Measurements from ENCODE around the gene SPEM1.

SPEM1 gene, protein sequence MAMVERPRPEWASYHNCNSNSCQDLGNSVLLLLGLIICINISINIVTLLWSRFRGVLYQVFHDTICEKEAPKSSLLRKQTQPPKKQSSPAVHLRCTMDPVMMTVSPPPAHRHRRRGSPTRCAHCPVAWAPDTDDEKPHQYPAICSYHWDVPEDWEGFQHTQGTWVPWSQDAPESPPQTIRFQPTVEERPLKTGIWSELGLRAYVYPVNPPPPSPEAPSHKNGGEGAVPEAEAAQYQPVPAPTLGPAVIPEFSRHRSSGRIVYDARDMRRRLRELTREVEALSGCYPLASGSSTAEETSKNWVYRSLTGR

DNA sequence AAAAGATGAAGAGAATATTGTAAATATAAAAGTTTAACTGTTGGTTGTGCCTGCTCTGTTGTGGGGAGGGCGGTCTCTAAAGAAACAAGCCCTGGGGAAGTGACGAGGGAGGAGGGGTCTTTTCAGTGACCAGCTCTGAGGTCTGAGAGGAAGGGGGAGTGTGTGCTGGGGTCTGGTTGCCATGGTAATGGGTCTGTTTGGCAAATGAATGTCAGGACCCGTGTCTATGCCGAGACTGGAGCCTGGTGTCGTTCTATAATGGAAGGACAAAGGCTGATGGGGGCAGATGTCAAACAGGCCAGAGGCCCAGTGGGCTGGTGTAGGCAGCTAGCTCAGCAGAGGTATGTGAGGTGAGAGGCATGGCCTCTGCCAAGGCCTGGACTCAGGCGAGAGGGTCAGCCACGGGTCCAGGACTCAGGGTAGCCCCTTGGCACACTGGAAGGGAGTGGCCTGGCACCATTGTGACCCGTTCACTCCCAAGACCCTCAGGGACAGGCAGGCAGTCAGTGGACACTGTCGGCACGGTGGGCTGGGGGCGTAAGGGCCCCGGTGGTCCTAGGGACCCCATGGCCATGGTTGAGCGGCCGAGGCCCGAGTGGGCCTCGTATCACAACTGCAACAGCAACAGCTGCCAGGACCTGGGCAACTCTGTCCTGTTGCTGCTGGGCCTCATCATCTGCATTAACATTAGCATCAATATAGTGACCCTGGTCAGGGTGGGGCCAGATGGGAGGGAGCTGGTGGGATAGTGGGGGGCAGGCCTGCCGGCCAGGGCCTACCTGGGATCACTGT, at the start of gene SPEM1:
Gene SPEM1 (plus strand): TSS at position 506 of the 792 bp plus-strand sequence. CDS start 61 bp downstream, at position 567.
- DNase-seq (ENCODE audit: low read depth in 2 of 2) = no peak

- DNase-seq (ENCODE audit: low read depth in 2 of 2) = no peak
Measured at GRCh38 chr17:7370853-7371252, 49.3 kb upstream of the SPEM1 start.

GRCh38 chr17:7374353-7374752, 45.8 kb upstream of the SPEM1 start:
- no peak for DNase-seq (ENCODE audit: low read depth in 2 of 2)

GRCh38 chr17:7379134-7379533, 41.0 kb upstream of the SPEM1 start:
- DNase-seq (ENCODE audit: low read depth in 2 of 2) = no peak

DNA sequence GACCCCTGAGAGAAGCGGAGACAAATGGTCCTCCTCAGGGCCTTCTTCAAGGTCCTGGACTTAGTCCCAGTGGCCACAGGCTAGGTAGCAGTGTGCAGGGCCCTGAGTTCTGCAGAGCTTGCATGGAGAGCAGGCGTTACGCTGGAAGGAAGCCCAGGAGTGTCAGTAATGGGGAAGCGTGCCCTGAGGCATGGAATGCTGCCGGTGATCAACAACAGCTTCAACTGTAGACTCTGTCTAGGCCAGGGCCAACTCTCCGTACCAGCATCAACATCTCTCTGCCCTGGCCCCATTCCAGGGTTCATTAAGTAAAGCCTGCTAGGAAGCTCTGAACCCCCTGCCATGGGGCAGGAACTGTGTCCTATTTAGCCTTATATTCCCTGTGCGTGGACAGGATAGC, 39.8 kb upstream of the SPEM1 start:
- DNase-seq (ENCODE audit: low read depth in 2 of 2) = no peak

- DNase-seq (ENCODE audit: low read depth in 2 of 2) = no peak
Measured at GRCh38 chr17:7380855-7381683, 39.1 kb upstream of the SPEM1 start, which contains the start of gene TNK1. Gene TNK1 (plus strand): TSS chr17:7381089. CDS start chr17:7382927, 1,838 bp downstream.

DNA sequence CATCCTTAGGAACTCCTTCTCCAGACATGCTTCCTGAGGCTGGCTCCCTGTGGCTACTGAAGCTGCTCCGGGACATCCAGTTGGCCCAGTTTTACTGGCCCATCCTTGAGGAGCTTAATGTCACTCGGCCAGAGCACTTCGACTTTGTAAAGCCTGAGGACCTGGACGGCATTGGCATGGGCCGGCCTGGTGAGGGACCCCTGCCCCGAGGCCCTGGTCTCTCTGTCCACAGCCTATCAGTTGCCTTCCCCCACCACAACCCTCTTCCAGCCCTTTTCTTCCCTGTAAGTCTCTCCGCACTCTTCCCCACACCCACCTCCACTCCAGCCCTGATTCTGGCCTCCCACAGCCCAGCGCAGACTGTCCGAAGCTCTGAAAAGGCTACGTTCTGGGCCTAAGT, 37.2 kb upstream of the SPEM1 start:
- no peak for DNase-seq (ENCODE audit: low read depth in 2 of 2)

DNA sequence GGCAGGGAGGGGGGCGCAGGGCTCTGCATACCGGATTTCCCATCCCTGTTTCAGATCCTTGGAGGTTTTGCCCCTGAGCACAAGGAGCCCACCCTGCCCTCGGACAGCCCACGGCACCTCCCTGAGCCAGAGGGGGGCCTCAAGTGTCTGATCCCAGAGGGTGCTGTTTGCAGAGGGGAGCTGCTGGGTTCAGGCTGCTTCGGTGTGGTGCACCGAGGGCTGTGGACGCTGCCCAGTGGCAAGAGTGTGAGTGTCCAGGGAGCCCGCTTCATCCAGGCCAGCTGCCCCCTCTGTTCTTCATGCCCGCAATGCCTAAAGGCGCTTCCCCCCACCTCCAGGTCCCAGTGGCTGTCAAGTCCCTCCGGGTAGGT, 36.8 kb upstream of the SPEM1 start:
- no peak for DNase-seq (ENCODE audit: low read depth in 2 of 2)

GRCh38 chr17:7383742-7384488, 36.2 kb upstream of the SPEM1 start:
- DNase-seq (ENCODE audit: low read depth in 2 of 2) = peak; percentile 70 to 75

DNA sequence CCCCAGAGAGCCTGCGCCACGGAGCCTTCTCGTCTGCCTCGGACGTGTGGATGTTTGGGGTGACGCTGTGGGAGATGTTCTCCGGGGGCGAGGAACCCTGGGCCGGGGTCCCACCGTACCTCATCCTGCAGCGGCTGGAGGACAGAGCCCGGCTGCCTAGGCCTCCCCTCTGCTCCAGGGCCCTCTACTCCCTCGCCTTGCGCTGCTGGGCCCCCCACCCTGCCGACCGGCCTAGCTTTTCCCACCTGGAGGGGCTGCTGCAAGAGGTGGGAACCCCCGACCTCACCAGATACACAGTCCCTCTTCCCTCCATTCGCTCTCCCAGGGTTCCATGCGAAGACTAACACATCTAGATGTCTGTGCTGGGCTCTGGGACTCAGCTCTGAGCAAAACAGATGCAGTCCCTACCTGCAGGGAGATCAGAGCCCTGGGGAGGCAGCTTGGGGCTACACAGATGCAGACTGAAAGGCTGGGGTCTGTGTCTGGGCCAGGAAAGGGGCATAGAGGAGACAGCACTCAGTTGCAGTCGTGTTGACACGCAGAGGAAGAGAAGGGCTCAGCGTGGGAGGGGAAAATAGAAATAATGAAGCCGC, 35.5 kb upstream of the SPEM1 start:
- DNase-seq (ENCODE audit: low read depth in 2 of 2) = no peak

DNA sequence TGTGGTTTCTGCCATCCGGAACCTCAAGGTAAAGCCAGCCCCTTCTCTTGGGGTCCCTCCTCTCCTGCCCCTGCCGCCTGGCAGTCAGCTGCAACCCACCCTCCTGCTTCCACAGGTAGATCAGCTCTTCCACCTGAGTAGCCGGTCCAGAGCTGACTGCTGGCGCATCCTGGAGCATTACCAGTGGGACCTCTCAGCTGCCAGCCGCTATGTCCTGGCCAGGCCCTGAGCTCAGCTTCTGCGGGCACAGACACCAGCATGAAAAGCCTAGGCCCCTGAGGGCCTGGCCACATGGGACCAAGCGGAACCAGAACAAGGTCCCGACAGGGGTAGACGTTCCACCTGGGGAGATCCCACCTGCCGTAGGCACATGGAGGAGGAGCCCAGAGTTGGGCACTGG, 31.3 kb upstream of the SPEM1 start:
- no peak for DNase-seq (ENCODE audit: low read depth in 2 of 2)

- DNase-seq (ENCODE audit: low read depth in 2 of 2) = no peak
Measured at GRCh38 chr17:7389924-7390910, 29.9 kb upstream of the SPEM1 start.

GRCh38 chr17:7391307-7391706, 28.8 kb upstream of the SPEM1 start:
- no peak for DNase-seq (ENCODE audit: low read depth in 2 of 2)

- no peak for DNase-seq (ENCODE audit: low read depth in 2 of 2)
Measured at GRCh38 chr17:7392696-7393612, 27.2 kb upstream of the SPEM1 start.

DNA sequence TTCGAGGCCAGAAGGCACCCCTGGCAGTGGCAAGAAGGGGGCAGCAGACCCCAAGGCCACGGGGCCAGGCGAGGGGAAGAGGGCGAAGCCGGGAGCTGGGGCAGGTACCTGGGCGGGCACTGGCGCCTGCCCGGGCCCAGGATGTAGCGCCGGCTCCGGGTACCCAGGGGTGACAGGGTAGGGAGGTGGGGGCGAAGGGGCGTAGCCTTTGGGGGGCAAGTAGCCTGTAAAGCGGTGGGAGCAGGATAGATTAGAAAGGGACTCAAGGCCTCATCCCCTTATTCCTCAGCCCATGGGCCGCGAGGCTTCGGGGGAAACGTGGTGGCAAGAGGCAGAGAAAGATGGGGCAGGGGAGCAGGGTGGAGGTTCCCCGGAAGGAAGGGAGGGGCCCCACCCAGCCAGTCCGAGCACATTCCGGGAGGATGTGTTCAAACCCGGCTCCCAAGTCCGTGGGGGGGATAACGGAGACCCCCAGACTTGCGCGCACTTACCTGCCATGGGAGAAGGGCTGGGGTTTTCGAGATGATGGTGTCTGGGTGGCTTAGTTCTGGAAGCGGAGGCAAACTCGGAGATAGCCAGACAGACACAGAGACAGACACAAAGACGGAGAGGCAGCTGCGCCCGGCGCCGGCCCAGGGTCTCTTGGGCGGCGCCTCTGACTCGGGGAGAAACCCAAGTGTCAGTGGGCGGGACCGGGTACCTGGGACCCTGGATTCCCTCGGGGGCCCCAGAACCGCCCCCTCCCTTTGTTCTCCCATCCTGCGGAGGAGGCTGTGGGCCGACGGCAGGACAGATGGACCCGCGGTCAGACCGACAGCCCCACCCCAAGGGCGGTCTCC, 26.3 kb upstream of the SPEM1 start:
- DNase-seq (ENCODE audit: low read depth in 2 of 2) = peak in 1 of 2 donors; percentile 24

DNA sequence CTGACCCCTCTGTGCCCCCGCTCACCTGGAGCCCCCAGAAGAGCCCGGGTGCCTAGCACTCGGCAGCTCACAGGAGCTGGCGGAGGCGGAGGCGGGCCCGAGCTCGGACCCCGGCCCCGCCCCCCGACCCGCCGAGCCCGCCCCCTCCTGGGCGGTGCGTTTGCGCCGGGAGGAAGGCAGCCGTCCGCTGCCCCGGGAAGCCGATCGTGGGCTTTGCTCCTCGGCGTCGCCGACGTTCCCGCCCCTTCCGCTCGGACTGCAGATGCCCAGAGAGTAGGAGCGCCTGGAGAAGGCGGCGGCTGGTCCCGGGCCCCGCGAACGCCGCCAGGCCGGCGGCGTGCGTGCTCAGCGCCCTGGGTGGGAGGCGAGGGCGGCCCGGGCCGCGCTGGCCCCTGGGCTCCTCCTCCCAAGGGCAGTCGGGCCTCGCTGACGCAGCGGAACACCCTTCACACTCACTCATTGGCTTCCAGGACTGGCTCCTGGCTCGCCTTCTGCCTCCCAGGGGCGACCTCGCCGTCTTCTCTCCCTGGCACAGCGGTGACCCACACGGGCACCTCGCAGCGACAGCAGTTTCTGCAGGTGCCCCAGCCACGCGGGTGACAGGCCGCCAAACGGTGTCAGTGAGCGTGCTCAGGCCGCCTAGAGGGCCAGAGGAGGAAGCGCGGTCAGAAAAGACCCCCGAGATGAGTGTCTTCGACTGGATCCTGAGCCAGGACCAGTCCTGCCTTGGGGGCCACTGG, 25.5 kb upstream of the SPEM1 start, which contains the start of gene PLSCR3:
Gene PLSCR3 (minus strand): TSS at position 74 of the 740 bp plus-strand sequence. CDS start 415 bp downstream, outside the sequence.
- DNase-seq (ENCODE audit: low read depth in 2 of 2) = peak; percentile 73 to 87

GRCh38 chr17:7396147-7396546, 24.0 kb upstream of the SPEM1 start:
- DNase-seq (ENCODE audit: low read depth in 2 of 2) = no peak

All from stimulated activated CD4-positive, alpha-beta T cell treated with anti-CD3 and anti-CD28 coated beads, Interleukin-1b, Interleukin-23, amount 100 ng/mL, for 4 hours (primary cell).